SK-MEL-5 (cell line): ENCODE measurements around the gene HAND1. TPM values are rescaled to one million over a fixed set of nuclear protein-coding genes. Genes with fewer than 3 reads are reported as not detected.

Experiments
- DNase-seq: peaks from one replicate; pipeline ENCODE4 v3.0.0-alpha.2; 2016; ENCODE audit warnings: low read depth, low spot score
- in situ Hi-C: cut with HindIII; loops from 2 replicates; pipeline ENCODE4 v1.10.0; 2016; ENCODE audit warnings: low sequenced_read_pairs, high pct_unique_total_duplicates, low pct_unique_long_range_greater_than_20kb
- total RNA-seq: library from RNA; depleted of rRNA; stranded (reverse); fragments of >200 nt; shearing (Covaris generic); gene quantifications from 2 replicates; pipeline ENCODE4 v1.2.3, GENCODE V29; 2014

The HAND1 gene
- total RNA-seq, 1 experiment from 2014 or later: not detected

DNA sequence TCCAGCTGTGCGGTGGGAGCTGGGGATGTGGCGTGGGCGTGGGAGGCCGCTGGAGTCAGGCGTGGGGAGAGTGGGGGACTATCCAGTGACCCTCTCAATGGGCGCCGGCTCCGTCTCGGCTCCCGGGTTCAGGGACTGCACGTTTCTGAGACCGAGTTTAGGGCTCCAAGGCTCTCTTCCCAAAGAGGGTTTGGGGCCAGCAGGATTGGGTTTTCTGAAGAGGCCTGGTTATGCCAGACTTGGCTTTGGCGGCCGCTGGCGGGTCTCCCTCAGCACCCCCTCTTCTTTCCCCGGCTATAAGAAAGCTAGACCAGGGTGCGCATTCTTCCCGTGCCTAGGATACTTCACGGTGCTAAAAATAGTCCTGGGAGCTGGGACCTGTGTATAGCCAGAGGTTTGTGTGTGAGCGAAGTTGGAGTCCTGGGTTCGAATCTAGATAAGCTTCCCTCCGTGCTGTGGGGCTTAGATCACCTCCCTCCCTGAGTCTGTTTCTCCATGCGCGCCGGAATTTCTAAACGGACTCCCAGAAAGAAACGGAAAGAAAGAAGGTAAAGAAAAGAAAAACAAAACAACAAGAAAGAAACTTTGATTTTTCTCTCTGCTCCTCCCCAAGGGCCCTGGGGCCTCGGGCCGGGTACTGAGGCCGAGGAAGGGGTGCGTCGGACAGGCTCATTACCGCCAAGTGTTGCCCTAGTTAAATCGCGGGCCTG lies 5.0 kb downstream of the HAND1 start:
- in situ Hi-C loops: no loop called here

GRCh38 chr5:154470947-154471870 lies 6.8 kb downstream of the HAND1 start:
- in situ Hi-C loops: no loop called here
- no peak for DNase-seq

More for the DNA sequence above, 5.0 kb downstream of the HAND1 start:
- DNase-seq: no peak

DNA sequence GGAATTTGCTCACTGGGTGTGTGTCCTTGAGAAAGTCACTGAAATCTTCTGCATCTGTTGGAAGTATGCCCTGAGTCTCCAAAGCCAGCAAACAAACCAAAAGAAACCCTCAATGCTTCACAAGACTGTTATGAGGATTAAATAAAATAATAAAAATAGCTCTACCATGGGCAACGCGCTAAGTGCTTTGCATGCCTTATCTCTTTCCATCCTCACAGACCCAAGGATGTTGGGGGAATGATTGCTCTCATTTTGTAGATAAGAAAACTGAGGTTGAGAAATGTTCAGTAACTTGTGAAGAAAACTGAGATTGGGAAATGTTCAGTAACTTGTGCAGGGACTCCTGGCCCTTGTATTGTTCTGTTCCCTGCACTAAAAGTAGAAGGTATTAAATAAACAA lies 7.9 kb downstream of the HAND1 start:
- DNase-seq: no peak
- in situ Hi-C loops: no loop called here

- in situ Hi-C loops: no loop called here
These were observed 10.2 kb downstream of the HAND1 start for GRCh38 chr5:154467655-154468354.

DNA sequence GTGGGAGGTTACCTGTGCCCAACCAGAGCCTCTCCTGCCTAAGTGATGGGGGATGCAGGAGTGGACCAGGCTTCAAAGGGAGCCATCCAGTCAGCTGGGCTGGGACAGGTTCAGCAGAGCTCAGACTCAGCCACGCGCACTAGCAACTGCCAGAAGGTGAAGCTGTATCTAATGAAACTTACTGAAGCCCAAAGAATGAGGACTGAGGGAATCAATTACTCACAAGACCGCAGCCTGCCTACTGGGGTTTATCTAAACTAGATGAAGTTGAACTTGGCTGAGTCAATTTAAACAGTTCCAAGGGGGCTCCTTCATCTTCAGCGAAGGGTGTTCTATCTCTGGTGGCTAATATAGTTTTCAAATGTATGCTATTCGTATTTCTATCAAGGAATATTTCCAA lies 11.4 kb downstream of the HAND1 start:
- no peak for DNase-seq
- in situ Hi-C loops: no loop called here

More at GRCh38 chr5:154467655-154468354, 10.2 kb downstream of the HAND1 start:
- peak; percentile 66 for DNase-seq

- DNase-seq: no peak
- in situ Hi-C loops: no loop called here
These were observed 11.9 kb downstream of the HAND1 start for GRCh38 chr5:154466147-154466546.

DNA sequence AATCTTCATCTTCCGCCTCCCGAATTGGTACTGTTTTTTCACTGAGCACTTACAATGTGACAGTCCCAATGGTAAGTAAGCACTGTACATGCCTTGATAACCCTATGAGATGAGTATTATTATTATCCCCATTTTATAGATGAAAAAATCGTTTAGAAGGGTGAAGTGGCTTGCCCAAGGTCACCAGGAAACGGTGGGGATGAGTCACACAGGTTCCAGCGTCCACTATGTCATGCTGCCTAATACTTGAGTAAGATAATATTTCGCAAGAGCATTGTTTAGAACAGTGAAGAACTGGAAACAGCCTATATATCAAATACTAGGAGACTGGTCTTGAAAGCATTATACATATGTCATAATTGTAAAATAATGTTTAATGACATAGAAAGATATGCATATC lies 12.9 kb downstream of the HAND1 start:
- in situ Hi-C loops: no loop called here
- DNase-seq: no peak

- in situ Hi-C loops: no loop called here
- DNase-seq: no peak
These were observed 13.6 kb downstream of the HAND1 start for GRCh38 chr5:154464438-154464837.

DNA sequence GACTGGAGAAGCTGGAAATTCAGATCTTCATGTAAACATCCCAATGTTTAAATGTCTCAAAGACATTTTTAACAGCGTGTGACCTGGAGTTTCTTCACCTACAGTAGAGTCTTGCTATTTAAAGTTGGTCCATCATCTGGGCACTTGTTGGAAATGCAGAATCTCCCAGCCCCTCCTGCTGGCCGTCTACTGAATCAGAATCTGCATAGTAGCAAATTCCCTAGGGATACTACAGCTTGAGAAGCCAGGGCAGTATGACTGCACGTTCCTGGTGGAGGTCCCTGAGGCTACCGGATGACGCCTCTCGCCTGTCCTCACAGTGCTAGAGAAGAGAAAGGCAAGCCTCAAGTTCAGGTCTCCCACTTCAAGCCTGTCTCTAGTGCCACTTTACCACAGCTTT lies 16.5 kb downstream of the HAND1 start:
- DNase-seq: peak; percentile 59
- in situ Hi-C loops: no loop called here

DNA sequence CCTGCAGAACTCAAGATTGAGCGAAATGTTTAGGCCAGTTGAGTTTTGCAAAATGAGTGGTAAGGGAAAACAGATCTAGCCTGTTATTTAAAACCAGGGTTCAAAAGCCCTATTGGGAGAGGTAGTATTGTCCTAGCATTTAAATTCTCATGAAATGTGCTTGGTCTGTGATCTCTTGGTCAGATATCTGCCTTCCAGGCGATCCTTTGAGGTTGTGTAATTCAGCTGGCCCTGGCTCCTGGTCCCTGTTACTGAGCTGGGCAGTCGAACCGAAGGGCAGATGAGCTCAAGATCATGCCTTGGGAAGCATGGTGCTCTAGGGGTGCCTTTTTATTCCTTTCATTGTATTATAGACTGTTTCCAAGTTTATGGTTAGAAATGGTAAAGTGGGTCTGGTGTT lies 17.9 kb downstream of the HAND1 start:
- in situ Hi-C loops: no loop called here
- no peak for DNase-seq

- in situ Hi-C loops: no loop called here
These were observed 19.0 kb downstream of the HAND1 start for GRCh38 chr5:154459015-154459414.

DNA sequence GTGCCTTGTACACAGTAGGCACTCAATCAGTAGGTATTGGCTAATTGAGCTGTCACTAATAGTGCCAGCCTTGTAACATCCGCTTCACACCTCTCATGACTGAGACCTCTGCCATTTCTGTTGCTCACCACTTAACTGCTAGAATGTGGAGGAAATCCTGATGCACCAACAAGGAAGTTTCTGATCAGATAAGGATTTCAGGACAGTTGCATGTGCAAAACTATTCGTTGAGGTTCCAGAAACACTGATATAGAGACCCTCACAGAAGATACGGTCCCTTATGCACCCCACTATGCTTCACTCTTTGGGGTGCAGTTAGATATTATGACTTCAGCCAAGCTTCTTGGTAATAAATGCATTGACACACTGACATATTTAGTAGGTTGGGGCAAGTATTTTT lies 21.5 kb downstream of the HAND1 start:
- no peak for DNase-seq
- in situ Hi-C loops: no loop called here

More at GRCh38 chr5:154459015-154459414, 19.0 kb downstream of the HAND1 start:
- no peak for DNase-seq

DNA sequence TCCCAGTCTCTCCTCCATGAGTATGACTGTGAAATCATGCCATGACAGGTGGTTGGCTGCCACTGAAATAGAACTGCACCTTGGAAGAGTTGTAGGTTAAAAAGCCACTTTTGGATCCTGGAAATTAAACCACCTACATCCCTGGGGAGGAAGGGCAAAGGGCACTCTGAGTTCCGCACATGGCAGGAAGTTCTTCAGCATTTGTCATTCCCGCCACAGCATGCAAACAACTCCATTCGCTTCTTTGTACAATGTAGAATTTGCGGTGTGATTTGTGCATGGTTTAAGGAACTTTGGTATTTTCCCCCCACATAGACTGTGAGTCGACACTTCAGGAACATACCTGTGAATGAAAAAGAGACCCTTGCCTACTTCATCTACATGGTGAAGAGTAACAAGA lies 22.4 kb downstream of the HAND1 start:
- no peak for DNase-seq
- in situ Hi-C loops: no loop called here

GRCh38 chr5:154451957-154452356 lies 26.1 kb downstream of the HAND1 start:
- in situ Hi-C loops: no loop called here
- DNase-seq: no peak

DNA sequence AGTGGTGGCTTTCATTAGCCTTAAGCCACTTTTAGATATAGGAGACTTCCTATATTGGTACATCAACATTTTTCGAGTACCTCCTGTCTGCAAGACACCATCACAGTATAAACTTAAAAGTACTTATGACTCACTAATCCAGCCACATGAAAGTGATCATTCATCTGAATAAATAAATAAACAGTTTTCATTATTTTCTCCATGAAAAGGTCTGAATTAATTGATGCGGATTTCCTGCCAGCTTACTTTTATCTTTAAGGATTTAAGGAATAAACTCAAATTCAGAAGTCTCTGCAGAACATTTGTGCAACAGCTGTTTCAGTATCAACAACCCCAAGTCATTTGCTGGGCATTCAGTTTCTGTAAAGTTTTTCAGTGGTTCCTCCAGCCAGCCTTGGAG lies 28.2 kb downstream of the HAND1 start:
- in situ Hi-C loops: no loop called here
- no peak for DNase-seq

DNA sequence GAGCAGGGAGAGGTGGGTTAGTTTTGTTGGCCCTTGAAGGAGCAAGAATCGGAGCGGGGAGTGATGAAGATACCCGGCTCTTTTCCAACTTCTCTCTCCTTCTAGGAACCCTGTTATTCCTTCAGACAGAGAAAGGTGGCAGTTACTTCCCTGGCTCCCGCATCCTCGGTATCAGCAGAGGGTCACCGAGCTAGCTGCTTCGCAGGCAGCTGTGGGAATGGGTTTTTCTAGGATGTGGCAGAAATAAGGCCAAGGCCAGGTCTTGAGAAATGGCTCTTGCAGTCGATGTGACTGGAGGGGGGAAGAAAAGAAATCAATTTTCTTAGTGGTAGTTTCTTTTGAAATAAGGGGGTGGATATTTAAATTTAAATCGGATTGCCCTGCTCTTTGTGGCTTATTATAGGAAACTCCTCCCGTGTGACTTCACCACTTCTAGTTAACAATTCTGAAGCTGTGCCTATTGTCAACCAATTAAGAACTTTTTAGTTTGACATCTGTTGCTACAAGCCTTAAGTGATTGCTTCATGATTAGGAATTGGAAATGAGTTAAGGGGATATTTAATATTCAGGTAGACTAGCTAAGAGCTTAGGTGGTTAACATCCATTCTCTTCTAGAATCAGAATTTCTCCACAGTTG lies 30.8 kb downstream of the HAND1 start:
- DNase-seq: no peak
- in situ Hi-C loops: no loop called here

- in situ Hi-C loops: no loop called here
- DNase-seq: peak; percentile 17
These were observed 31.6 kb downstream of the HAND1 start for GRCh38 chr5:154446195-154447088.
